Stimulated activated CD8-positive, alpha-beta memory T cell treated with anti-CD3 and anti-CD28 coated beads, Interleukin-4, amount 100 ng/mL, for 48 hours (primary cell): ENCODE results near the gene NECTIN2.
"Not testable (repeated sequence)": the region's sequence is repeated elsewhere in the genome, so short reads cannot be mapped to it uniquely, and the experiment has no call there.

Experiments used
- DNase-seq: peaks from one replicate; pipeline ENCODE4 v3.0.0-alpha.2; 2020

The NECTIN2 gene

GRCh38 chr19:44817725-44818465, 28.2 kb upstream of the NECTIN2 start:
- no peak for DNase-seq

DNA sequence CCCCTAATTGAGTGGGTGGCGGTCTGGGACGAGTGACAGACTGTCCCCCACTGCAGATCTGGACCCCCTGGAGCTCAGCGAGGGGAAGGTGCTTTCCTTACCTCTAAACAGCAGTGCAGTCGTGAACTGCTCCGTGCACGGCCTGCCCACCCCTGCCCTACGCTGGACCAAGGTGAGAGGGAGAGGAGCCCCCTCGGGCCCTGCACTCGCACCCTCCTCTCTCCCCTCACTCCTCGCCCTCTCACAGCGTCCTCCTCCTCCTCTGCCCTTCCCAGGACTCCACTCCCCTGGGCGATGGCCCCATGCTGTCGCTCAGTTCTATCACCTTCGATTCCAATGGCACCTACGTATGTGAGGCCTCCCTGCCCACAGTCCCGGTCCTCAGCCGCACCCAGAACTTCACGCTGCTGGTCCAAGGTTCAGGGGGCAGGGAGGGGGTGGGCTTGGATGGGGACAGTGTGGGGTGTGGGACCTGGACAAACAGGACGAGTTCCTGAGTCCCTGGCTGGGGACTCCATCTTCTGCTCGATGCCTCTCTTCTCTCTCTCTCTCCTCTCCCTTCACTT, 27.5 kb upstream of the NECTIN2 start:
- no peak for DNase-seq

GRCh38 chr19:44819246-44819832, 26.8 kb upstream of the NECTIN2 start:
- DNase-seq: no peak

- no peak for DNase-seq
These were observed 25.2 kb upstream of the NECTIN2 start for GRCh38 chr19:44820648-44821609.

DNA sequence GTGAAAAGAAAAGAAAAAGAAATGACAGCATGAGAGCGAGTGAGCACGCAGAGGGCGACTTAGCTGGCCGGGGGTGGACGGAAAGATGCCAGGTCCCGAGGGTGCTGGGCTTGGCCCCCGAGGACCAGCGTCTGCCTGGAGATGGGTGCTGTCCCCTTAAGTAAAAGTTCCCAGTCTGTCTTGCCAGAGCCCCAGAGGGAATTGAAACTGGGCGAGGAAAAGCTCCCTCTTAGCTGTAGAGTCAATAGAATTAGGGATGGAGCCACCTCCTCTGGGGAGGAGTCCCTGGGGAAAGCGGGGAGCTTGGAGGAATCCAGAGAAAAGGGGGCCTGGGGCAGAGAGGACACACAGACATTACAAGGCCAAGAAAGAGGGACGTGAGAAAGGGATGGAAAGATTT, 23.9 kb upstream of the NECTIN2 start:
- no peak for DNase-seq

DNA sequence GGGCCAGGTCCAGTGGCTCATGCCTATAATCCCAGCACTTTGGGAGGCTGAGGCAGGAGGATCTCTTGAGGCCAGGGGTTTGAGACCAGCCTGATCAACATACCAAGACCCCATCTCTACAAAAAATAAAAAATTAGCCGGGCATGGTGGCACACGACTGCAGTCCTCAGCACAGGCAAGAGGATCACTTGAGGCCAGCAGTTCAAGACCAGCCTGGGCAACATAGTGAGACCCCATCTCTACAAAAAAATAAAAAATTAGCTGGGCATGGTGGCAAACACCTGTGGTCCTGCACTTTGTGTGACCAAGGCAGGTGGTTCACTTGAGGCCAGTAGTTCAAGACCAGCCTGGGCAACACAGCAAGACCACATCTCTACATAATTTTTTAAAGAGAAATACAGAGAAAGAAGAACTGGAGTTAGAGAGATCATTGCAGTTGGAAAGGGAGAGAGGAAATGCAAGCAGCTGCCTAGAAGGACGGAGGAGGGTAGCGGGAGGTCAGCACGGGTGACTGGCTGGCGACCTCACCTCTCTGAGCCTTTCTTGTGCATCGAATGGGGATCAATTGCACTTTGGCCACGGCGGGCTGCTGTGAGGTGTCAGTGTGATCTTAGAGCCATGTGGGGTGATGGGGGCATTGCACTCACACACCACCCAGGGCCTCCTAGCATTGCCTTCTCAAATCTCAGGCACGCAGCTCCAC, 23.3 kb upstream of the NECTIN2 start:
- DNase-seq: no peak

- no peak for DNase-seq
These were observed 22.8 kb upstream of the NECTIN2 start for GRCh38 chr19:44823373-44823698.

DNA sequence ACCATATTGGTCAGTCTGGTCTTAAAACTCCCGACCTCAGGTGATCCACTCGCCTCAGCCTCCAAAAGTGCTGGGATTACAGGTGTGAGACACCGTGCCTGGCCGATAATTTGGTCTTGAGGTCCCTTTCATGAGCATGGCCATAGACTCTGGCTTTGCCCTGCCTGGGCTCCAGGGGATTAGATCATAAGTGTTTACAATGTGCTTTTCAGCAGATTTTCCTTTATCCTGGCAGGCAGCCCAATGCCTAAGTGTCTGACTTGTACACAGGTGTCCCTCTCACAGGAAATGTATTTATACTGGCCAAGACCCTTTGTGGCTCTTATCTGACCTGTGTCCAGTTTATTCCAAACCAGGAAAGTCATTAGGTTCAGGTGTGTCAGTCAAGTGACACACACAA, 21.3 kb upstream of the NECTIN2 start:
- no peak for DNase-seq

DNA sequence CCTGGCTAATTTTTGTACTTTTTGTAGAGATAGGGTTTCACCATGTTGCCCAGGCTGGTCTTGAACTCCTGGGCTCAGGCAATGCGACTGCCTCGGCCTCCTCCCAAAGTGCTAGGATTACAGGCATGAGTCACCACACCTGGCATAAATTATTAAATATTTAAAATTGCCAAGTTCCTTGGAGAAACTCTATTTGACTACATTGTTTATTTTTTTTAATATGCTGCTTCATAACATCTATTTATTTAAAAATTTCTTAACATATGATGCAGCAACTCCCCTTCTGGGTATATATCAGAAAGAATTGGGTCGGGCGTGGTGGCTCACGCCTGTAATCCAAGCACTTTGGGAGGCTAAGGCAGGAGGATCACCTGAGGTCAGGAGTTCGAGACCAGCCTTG, 13.2 kb upstream of the NECTIN2 start:
- not testable (repeated sequence) for DNase-seq

DNA sequence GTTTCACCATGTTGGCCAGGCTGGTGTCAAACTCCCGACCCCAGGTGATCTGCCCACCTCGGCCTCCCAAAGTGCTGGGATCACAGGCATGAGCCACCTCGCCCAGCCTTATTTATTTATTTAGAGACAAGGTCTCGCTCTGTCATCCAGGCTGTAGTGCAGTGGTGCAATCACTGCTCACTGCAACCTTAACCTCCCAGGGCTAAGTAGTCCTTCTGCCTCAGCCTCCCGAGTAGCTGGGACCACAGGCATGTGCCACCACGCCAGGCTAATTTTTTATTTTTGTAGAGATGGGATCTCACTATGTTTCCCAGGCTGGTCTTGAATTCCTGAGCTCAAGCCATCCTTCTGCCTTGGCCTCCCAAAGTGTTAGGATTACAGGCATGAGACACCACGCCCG, 11.7 kb upstream of the NECTIN2 start:
- DNase-seq: not testable (repeated sequence)

DNA sequence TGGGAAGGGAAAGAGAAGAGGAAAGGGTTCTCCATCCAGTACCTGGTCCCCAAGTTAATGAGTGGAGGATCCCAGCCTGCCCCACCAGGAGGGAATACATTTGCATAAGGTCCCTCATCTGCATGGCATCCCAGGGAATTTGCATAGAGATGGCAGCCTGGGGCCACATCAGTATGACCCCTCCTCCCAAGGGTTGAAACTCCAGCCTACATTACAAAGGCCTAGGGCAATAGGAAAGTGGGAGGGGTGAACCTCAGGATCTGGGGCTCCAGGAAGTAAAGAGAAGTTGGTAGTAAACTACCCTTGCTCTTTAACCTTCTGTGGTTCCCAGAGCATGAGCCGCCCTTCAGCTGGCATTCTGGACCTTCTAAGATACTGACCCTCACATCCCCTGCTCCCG, 6.8 kb upstream of the NECTIN2 start:
- DNase-seq: no peak

- DNase-seq: no peak
These were observed 5.3 kb upstream of the NECTIN2 start for GRCh38 chr19:44840811-44841210.

DNA sequence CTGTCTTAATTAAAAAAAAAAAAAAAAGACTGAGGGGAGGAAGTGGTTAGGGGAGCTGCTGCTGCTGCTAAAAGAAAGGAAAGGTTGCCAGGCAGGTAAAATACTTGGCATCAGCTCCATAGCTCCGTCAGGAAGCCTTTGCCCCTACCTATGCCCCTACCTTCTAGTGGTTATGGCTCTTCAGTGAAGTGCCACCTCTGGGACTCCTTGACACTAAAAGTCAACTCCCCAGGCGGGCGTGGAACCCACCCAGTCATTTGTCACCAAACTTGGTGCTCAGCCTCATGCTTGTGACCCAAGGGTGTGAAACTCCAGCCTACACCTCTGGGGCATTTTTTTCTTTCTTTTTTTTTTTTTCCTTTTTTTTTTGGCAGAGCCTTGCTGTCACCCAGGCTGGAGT, 4.9 kb upstream of the NECTIN2 start:
- DNase-seq: no peak

- DNase-seq: peak; percentile 29
These were observed 848 bp upstream of the NECTIN2 start for GRCh38 chr19:44845286-44845611.

GRCh38 chr19:44846455-44847143, 502 bp downstream of the NECTIN2 start:
- no peak for DNase-seq

DNA sequence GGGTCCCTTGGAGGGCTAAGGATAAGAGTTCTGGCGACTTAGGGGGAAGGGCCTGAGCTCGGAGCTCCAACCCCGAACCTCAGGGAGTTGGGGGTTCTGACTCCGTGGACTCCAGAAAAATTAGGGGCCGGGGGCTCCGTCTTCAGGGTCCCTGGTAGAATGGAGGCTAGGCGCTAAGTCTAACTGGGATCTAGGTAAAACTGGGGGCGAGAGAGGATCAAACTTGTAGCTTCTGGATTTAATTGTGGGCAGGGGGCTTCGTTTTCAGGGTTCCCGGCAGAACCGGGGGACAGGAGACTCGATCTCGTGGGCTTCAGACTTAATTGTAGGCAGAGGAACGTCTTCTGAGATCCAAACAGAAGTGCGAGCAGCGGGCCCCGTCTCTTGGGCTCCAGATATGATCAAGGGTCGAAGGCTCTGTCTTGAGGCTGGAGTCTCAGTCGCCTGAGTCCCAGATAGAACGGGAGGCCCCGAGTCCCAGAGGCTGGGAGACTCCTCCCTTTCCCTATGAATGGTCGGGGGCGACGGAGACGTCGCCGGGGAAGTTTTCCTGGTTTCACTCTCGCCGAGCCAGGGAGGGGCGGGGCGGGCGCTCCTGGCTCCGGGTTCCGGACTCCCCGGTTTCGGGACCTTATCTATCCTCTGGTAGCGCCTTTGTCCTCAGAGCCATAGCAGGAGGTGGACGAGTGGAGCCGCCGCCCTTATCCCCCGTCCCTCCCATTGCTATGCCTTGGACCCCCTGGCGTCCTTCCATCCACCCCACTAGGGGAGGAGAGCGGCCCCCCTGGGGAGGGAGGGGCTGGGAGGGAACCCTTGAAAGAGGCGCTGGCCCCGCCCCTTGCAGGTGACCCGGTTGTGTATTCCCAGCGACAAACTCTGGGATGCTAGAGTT, 1.3 kb downstream of the NECTIN2 start:
- peak; percentile 31 for DNase-seq

GRCh38 chr19:44848036-44848811, 2.1 kb downstream of the NECTIN2 start:
- DNase-seq: peak; percentile 29

- DNase-seq: no peak
These were observed 2.8 kb downstream of the NECTIN2 start for GRCh38 chr19:44848812-44849447.

GRCh38 chr19:44850641-44851109, 4.6 kb downstream of the NECTIN2 start:
- no peak for DNase-seq

GRCh38 chr19:44851427-44851826, 5.3 kb downstream of the NECTIN2 start:
- DNase-seq: no peak
